B cell (primary cell): ENCODE measurements around the gene TBX18. TPM values are rescaled to one million over a fixed set of nuclear protein-coding genes. Genes with fewer than 3 reads are reported as not detected.

ENCODE experiments used
- ATAC-seq: fragments of 200-7000 bp; cut with Tn5 transposase; one replicate; pipeline ENCODE4 v1.10.0; 2021; ENCODE audit warnings: low read depth, mild to moderate bottlenecking, moderate number of reproducible peaks, moderate library complexity
- CTCF ChIA-PET: fragments of 350-600 bp; sonication (Branson Sonifier 250); formaldehyde crosslinking; loops from one replicate; lab custom pipeline; 2021; ENCODE audit warnings: antibody characterized with exemption, inconsistent platforms; lab: Charles Lee
- POLR2A ChIA-PET: fragments of 350-600 bp; sonication (Branson Sonifier 250); formaldehyde crosslinking; loops from one replicate; lab custom pipeline; 2021; ENCODE audit warnings: antibody characterized with exemption; lab: Charles Lee
- DNase-seq: peaks from one replicate; pipeline ENCODE4 v3.0.0; 2013
- H2AFZ ChIP-seq: 2 replicates; pipeline ENCODE4 v1.6.1; 2012; ENCODE audit warnings: mild to moderate bottlenecking, low read depth, low read length; ENCODE audit not compliant: insufficient read depth, poor library complexity, severe bottlenecking
- H3K27ac ChIP-seq, 2 donors: 1 replicate in 1 of 2; 2 replicates in 1 of 2; pipeline ENCODE4 v1.5.1; 2012 to 2013; ENCODE audit warnings: low read length in 2 of 2, mild to moderate bottlenecking in 2 of 2, moderate library complexity in 1 of 2
- H3K27me3 ChIP-seq, 4 experiments: fragments of 200-600 bp in 1 of 4; sonication (generic) in 1 of 4; replicated peaks in 1 of 4; 1 replicate in 2 of 4; 2 replicates in 2 of 4; pipeline versions ENCODE4 v1.6.1 to v1.7.0; 2013 to 2016; ENCODE audit warnings: low read length in 3 of 4, mild to moderate bottlenecking in 2 of 4, mixed read lengths in 1 of 4, moderate library complexity in 1 of 4; ENCODE audit not compliant: insufficient read depth in 4 of 4, control insufficient read depth in 3 of 4; ENCODE audit errors: control extremely low read depth in 1 of 4
- H3K36me3 ChIP-seq, 2 experiments: replicated peaks in 1 of 2; 1 replicate in 1 of 2; 2 replicates in 1 of 2; pipeline versions ENCODE4 v1.6.1 to v1.7.1; 2013; ENCODE audit warnings: low read length in 1 of 2; ENCODE audit not compliant: insufficient read depth in 2 of 2, control insufficient read depth in 1 of 2; ENCODE audit errors: control extremely low read depth in 1 of 2, extremely low read depth in 1 of 2
- H3K4me1 ChIP-seq, 2 donors: fragments of 200-600 bp in 1 of 2; sonication (generic) in 1 of 2; 1 replicate in 1 of 2; 2 replicates in 1 of 2; pipeline versions ENCODE4 v1.5.1 to v1.6.1; 2013 to 2017; ENCODE audit warnings: low read length in 2 of 2; ENCODE audit not compliant: control insufficient read depth in 2 of 2, insufficient read depth in 2 of 2
- H3K4me2 ChIP-seq: replicated peaks from 2 replicates; pipeline ENCODE3; 2012; ENCODE audit warnings: mild to moderate bottlenecking, low read depth, low read length; ENCODE audit not compliant: poor library complexity, severe bottlenecking
- H3K4me3 ChIP-seq, 5 experiments: fragments of 200-600 bp in 1 of 5; sonication (generic) in 1 of 5; 1 replicate in 3 of 5; 2 replicates in 2 of 5; pipeline versions ENCODE4 v1.5.1 to v1.7.0; 2011 to 2016; ENCODE audit warnings: low read length in 4 of 5, mild to moderate bottlenecking in 4 of 5, low read depth in 2 of 5, control low read depth in 1 of 5, moderate library complexity in 1 of 5; ENCODE audit not compliant: insufficient read depth in 1 of 5; ENCODE audit errors: control extremely low read depth in 1 of 5, extremely low read depth in 1 of 5
- H3K79me2 ChIP-seq: fragments of 200-600 bp; sonication (generic); one replicate; pipeline ENCODE4 v1.6.0; 2016; ENCODE audit warnings: low read length; ENCODE audit not compliant: control insufficient read depth, insufficient read depth
- H3K9ac ChIP-seq: fragments of 200-600 bp; sonication (generic); 2 replicates; pipeline ENCODE4 v1.6.1; 2017; ENCODE audit warnings: mild to moderate bottlenecking, low read length, moderate library complexity
- H3K9me3 ChIP-seq, 3 donors: one replicate each; pipeline versions ENCODE4 v1.6.1 to v1.7.1; 2013; ENCODE audit warnings: low read length in 2 of 3; ENCODE audit not compliant: control insufficient read depth in 2 of 3, insufficient read depth in 1 of 3; ENCODE audit errors: control extremely low read depth in 1 of 3
- H4K20me1 ChIP-seq: 2 replicates; pipeline ENCODE4 v1.6.0; 2012; ENCODE audit warnings: mild to moderate bottlenecking, low read length; ENCODE audit not compliant: insufficient read depth, control insufficient read depth, poor library complexity, severe bottlenecking
- H3K27ac Mint-ChIP-seq: one replicate; pipeline ENCODE4 v1.8.0; 2021; ENCODE audit warnings: mixed read lengths
- H3K27me3 Mint-ChIP-seq: one replicate; pipeline ENCODE4 v1.8.0; 2021; ENCODE audit warnings: mixed read lengths
- H3K4me1 Mint-ChIP-seq: one replicate; pipeline ENCODE4 v1.8.0; 2021; ENCODE audit warnings: mixed read lengths
- H3K4me3 Mint-ChIP-seq: one replicate; pipeline ENCODE4 v1.8.0; 2021; ENCODE audit warnings: mixed read lengths
- H3K9me3 Mint-ChIP-seq: one replicate; pipeline ENCODE4 v1.8.0; 2022; ENCODE audit warnings: mixed read lengths; ENCODE audit not compliant: insufficient read depth
- EZH2 ChIP-seq: IDR thresholded peaks from 2 replicates; pipeline ENCODE4 v1.6.1; 2012; ENCODE audit warnings: borderline replicate concordance, low read depth, mild to moderate bottlenecking, moderate library complexity, low read length; ENCODE audit not compliant: insufficient read depth, poor library complexity, severe bottlenecking
- WGBS: methylation state at CpG from one replicate; pipeline ENCODE4 v1.1.5; 2013; ENCODE audit warnings: missing lambda C conversion rate; ENCODE audit not compliant: insufficient coverage; 5-methylcytosine and 5-hydroxymethylcytosine counted together
- intact Hi-C: fragments of 100-400 bp; cut with micrococcal nuclease; formaldehyde crosslinking; loops from one replicate; pipeline ENCODE4 v1.10.0; 2022
- polyA plus RNA-seq: library from polyadenylated mRNA; depleted of rRNA; stranded (reverse); fragments of >200 nt; gene quantifications from 2 replicates; pipeline ENCODE4 v1.2.3, GENCODE V29; 2012
- total RNA-seq, 2 donors: library from RNA; stranded (reverse); fragments of 120-200 nt in 1 of 2; gene quantifications; 1 replicate in 1 of 2; 2 replicates in 1 of 2; pipeline versions ENCODE4 v1.2.3 to v1.2.4, GENCODE V29; 2013 to 2022
- TF ChIP-seq, protein P1 (sequence below): fragments of 200-600 bp; IDR thresholded peaks from one replicate; pipeline ENCODE4 v1.8.0; 2022; ENCODE audit warnings: antibody characterized with exemption, mild to moderate bottlenecking

TBX18 gene
- total and polyA plus RNA-seq, 2 donors (not counting 1 experiment from before 2014, with no cell fraction given) = not detected

DNA sequence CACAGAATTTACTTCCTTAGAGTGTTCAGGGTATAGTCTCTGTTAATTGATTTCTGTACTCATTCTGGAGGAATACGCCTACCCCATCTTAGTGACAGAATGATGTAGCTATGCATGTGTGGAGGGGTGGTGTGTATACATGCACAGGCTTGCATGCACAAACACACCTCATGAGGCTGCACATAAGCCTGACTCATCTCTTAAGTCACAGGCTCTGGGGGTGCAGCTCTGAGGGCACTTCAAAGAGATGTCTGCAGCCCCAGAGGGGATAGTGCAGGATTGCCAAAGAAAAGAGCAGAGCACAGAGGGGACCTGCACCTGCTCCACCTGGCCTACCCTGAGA lies 24.6 kb downstream of the TBX18 start:
- Mint-ChIP-seq H3K4me1 (no peaks in the 10 kb centered on the region), H3K27me3 (no peaks in the 10 kb centered on the region), H3K4me3 (no peak overlapping the region), H3K9me3 (no peaks in the 10 kb centered on the region), H3K27ac (no peak overlapping the region)
- 83% methylated on average over 1 of the region's 1 CpG for WGBS
- H3K36me3 ChIP-seq = no peaks in the 10 kb centered on the region
- ChIA-PET CTCF (no interaction called here), POLR2A (no interaction called here)
- no peak overlapping the region for H3K9ac ChIP-seq
- TF ChIP-seq, protein P1, sequence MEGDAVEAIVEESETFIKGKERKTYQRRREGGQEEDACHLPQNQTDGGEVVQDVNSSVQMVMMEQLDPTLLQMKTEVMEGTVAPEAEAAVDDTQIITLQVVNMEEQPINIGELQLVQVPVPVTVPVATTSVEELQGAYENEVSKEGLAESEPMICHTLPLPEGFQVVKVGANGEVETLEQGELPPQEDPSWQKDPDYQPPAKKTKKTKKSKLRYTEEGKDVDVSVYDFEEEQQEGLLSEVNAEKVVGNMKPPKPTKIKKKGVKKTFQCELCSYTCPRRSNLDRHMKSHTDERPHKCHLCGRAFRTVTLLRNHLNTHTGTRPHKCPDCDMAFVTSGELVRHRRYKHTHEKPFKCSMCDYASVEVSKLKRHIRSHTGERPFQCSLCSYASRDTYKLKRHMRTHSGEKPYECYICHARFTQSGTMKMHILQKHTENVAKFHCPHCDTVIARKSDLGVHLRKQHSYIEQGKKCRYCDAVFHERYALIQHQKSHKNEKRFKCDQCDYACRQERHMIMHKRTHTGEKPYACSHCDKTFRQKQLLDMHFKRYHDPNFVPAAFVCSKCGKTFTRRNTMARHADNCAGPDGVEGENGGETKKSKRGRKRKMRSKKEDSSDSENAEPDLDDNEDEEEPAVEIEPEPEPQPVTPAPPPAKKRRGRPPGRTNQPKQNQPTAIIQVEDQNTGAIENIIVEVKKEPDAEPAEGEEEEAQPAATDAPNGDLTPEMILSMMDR = no peak
- TF ChIP-seq EZH2 = no peak
- DNase-seq = no peak
- no peak overlapping the region for H3K4me3 ChIP-seq
- H3K79me2 ChIP-seq = no peaks in the 10 kb centered on the region
- no peaks in the 10 kb centered on the region for H3K4me1 ChIP-seq
- H2AFZ ChIP-seq = no peak overlapping the region
- intact Hi-C loops = no loop called here
- no peak for ATAC-seq
- H3K27ac ChIP-seq = no peak overlapping the region
- H3K9me3 ChIP-seq = peaks cover 0 to 3% (median 0%) of the 10 kb centered on the region in 3 donors
- no peaks in the 10 kb centered on the region for H4K20me1 ChIP-seq
- no peak overlapping the region for H3K4me2 ChIP-seq
- H3K27me3 ChIP-seq = no peaks in the 10 kb centered on the region

DNA sequence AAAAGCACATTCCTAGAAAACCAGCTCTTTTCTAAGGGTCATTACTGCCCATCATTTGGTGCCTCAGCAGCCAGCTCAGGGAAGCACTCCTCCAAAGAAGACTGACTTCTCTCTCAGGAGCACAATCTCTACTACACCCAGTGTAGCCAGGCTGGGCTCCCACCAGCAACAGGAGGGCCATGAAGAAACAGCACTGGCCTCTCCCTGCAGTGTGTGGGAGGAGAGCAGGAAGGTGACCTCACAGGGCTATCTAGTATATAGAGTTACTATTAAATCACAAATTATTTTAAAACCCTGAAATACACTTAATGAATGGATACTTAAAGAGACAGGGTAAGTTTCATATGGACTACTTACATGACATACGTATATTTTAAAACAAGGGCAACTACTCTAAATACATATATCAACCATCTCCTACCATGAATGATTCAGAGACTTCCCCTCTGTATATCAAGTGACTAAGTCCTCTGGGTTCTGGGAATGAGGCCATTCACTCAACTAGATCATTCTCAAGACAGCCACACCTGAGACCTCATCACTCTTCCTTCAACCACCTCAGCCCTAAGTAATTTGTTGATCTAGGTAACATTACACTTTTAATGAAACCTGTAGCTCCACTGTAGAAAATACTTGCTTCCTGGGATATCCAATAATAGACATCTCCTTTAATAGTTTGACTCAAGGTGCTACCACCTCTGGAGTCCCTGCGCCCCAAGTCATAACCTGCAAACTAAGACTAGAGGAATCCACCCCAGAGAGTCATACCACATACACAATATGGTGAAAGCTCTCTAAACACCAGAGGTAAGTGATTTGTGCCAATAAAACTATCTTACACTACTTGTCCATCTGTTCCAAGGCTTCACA lies 25.2 kb downstream of the TBX18 start:
- H3K27me3 Mint-ChIP-seq = no peaks in the 10 kb centered on the region
- Histone ChIP-seq H3K27me3 (no peaks in the 10 kb centered on the region), H3K4me3 (no peak overlapping the region), H3K4me2 (no peak overlapping the region), H4K20me1 (no peaks in the 10 kb centered on the region), H2AFZ (no peak overlapping the region), H3K9me3 (peaks cover 0 to 3% (median 0%) of the 10 kb centered on the region in 3 donors), H3K9ac (no peak overlapping the region), H3K79me2 (no peaks in the 10 kb centered on the region), H3K4me1 (no peaks in the 10 kb centered on the region), H3K36me3 (no peaks in the 10 kb centered on the region), H3K27ac (no peak overlapping the region)
- ATAC-seq (no peak), DNase-seq (no peak)
- no peak overlapping the region for H3K27ac Mint-ChIP-seq
- TF ChIP-seq, protein P1 = no peak
- no peak for TF ChIP-seq EZH2
- intact Hi-C loops = no loop called here
- ChIA-PET POLR2A (no interaction called here), CTCF (no interaction called here)
- WGBS = 80% methylated on average over 1 of the region's 2 CpGs
- H3K4me1 Mint-ChIP-seq = no peaks in the 10 kb centered on the region
- H3K9me3 Mint-ChIP-seq = no peaks in the 10 kb centered on the region
- H3K4me3 Mint-ChIP-seq = no peak overlapping the region
